Omental fat pad (tissue), 4 donors: ENCODE measurements around the gene TSPYL4. TPM values are rescaled to one million over a fixed set of nuclear protein-coding genes. Genes with fewer than 3 reads are reported as not detected.

Source experiments
- ATAC-seq: fragments of 150-250 bp; one replicate; pipeline ENCODE4 v1.9.1; 2016; ENCODE audit warnings: mild to moderate bottlenecking, moderate library complexity; ENCODE audit not compliant: low FRiP score
- DNase-seq: peaks from one replicate; pipeline ENCODE4 v3.0.0-alpha.2; 2019; ENCODE audit warnings: low spot score
- CTCF ChIP-seq, 3 donors: fragments of 450-650 bp; IDR thresholded peaks; one replicate each; pipeline ENCODE4 v1.5.1; 2016 to 2017; ENCODE audit warnings: antibody characterized with exemption in 3 of 3, mild to moderate bottlenecking in 3 of 3, moderate library complexity in 2 of 3
- total RNA-seq, 4 donors: library from RNA; depleted of rRNA; stranded (reverse); fragments of >200 nt; gene quantifications; one replicate each; pipeline ENCODE4 v1.1.0, GENCODE V29; 2016

The TSPYL4 gene
- total RNA-seq, 4 donors from 2014 or later, result 8.0 to 13.4 (median 9.5) TPM

GRCh38 chr6:116238083-116238482 is 15.8 kb downstream of the TSPYL4 start:
- DNase-seq, result no peak
- no peak for TF ChIP-seq CTCF (IDR thresholded peaks at IDR 0.05)
- ATAC-seq, result no peak

- ATAC-seq (no peak), DNase-seq (no peak)
- TF ChIP-seq CTCF (IDR thresholded peaks at IDR 0.05), result no peak
These were observed 19.2 kb downstream of the TSPYL4 start for GRCh38 chr6:116234689-116235088.

- peak; percentile 23 for ATAC-seq
- TF ChIP-seq CTCF (IDR thresholded peaks at IDR 0.05), result no peak
- peak; percentile 50 for DNase-seq
These were observed 24.5 kb downstream of the TSPYL4 start for GRCh38 chr6:116229287-116229913.

GRCh38 chr6:116223355-116223754 is 30.5 kb downstream of the TSPYL4 start:
- DNase-seq, result no peak
- no peak for TF ChIP-seq CTCF (IDR thresholded peaks at IDR 0.05)
- no peak for ATAC-seq

GRCh38 chr6:116221911-116222310 is 32.0 kb downstream of the TSPYL4 start:
- no peak for DNase-seq
- no peak for TF ChIP-seq CTCF (IDR thresholded peaks at IDR 0.05)
- ATAC-seq, result no peak

- ATAC-seq (no peak), DNase-seq (no peak)
- TF ChIP-seq CTCF (IDR thresholded peaks at IDR 0.05), result no peak
These were observed 32.8 kb downstream of the TSPYL4 start for GRCh38 chr6:116221067-116221466.

GRCh38 chr6:116218866-116219265 is 35.0 kb downstream of the TSPYL4 start:
- DNase-seq, result no peak
- no peak for TF ChIP-seq CTCF (IDR thresholded peaks at IDR 0.05)
- ATAC-seq, result no peak
